HEK293 (cell line): Measurements from ENCODE around the gene HESX1.

Experiments
- CTCF ChIA-PET: fragments of 350-600 bp; formaldehyde crosslinking; extraction: SDS; loops from one replicate; lab custom pipeline; 2021; ENCODE audit warnings: antibody characterized with exemption; lab: Yijun Ruan, JAX
- POLR2A ChIA-PET: fragments of 300-600 bp; formaldehyde crosslinking; extraction: SDS; loops from one replicate; lab custom pipeline; 2020; ENCODE audit warnings: antibody characterized with exemption, inconsistent platforms; lab: Yijun Ruan, JAX
- H3K27ac ChIP-seq: fragments of 200-500 bp; sonication (Bioruptor generic); 2 replicates; pipeline ENCODE4 v1.5.1; 2014; ENCODE audit warnings: low read depth, low read length, control low read depth, inconsistent platforms; ENCODE audit errors: extremely low read depth
- H3K36me3 ChIP-seq, 2 experiments: fragments of 200-500 bp in 1 of 2; sonication (Bioruptor generic) in 1 of 2; 1 replicate in 1 of 2; 2 replicates in 1 of 2; pipeline ENCODE4 v1.5.1; 2014 to 2017; ENCODE audit warnings: inconsistent platforms in 2 of 2, low read length in 2 of 2; ENCODE audit not compliant: control insufficient read depth in 2 of 2, insufficient read depth in 1 of 2
- H3K4me1 ChIP-seq: fragments of 200-500 bp; sonication (Bioruptor generic); 2 replicates; pipeline ENCODE4 v1.5.1; 2014; ENCODE audit warnings: mild to moderate bottlenecking, low read length, inconsistent platforms; ENCODE audit not compliant: control insufficient read depth, insufficient read depth
- H3K4me3 ChIP-seq: 2 replicates; pipeline ENCODE4 v1.5.1; 2011; ENCODE audit warnings: low read depth, mild to moderate bottlenecking, control low read depth, low read length, moderate library complexity
- H3K9me3 ChIP-seq: fragments of 200-500 bp; sonication (Bioruptor generic); 2 replicates; pipeline ENCODE4 v1.5.1; 2014; ENCODE audit warnings: low read depth, low read length, inconsistent platforms; ENCODE audit not compliant: control insufficient read depth, insufficient read depth
- MEIS1 ChIP-seq: sonication (generic); formaldehyde crosslinking; IDR thresholded peaks from 2 replicates; pipeline ENCODE4 v1.8.1; 2022; ENCODE audit warnings: missing genetic modification reagents, mild to moderate bottlenecking, borderline replicate concordance
- MZF1 ChIP-seq: fragments of 450-650 bp; formaldehyde crosslinking; IDR thresholded peaks from 2 replicates; pipeline ENCODE4 v1.5.1; 2017; ENCODE audit warnings: missing biosample characterization, missing genetic modification characterization, borderline replicate concordance
- PATZ1 ChIP-seq: fragments of 450-650 bp; formaldehyde crosslinking; IDR thresholded peaks from 2 replicates; pipeline ENCODE4 v1.5.1; 2016; ENCODE audit warnings: missing biosample characterization, missing genetic modification characterization
- SCRT1 ChIP-seq: fragments of 450-650 bp; formaldehyde crosslinking; IDR thresholded peaks from 2 replicates; pipeline ENCODE4 v1.5.1; 2016; ENCODE audit warnings: missing biosample characterization, missing genetic modification characterization, borderline replicate concordance
- ZNF133 ChIP-seq: fragments of 450-650 bp; formaldehyde crosslinking; IDR thresholded peaks from 2 replicates; pipeline ENCODE4 v1.5.1; 2016; ENCODE audit warnings: missing biosample characterization, missing genetic modification characterization
- ZNF19 ChIP-seq: fragments of 450-650 bp; formaldehyde crosslinking; IDR thresholded peaks from 2 replicates; pipeline ENCODE4; 2016; ENCODE audit warnings: missing biosample characterization, missing genetic modification characterization, low read depth
- ZNF280D ChIP-seq: fragments of 450-650 bp; formaldehyde crosslinking; IDR thresholded peaks from 2 replicates; pipeline ENCODE4 v1.5.1; 2016; ENCODE audit warnings: missing biosample characterization, missing genetic modification characterization
- ZNF292 ChIP-seq: fragments of 450-650 bp; formaldehyde crosslinking; IDR thresholded peaks from 2 replicates; pipeline ENCODE4 v1.5.1; 2016; ENCODE audit warnings: low read depth, missing biosample characterization, missing genetic modification characterization, borderline replicate concordance
- ZNF341 ChIP-seq: fragments of 450-650 bp; formaldehyde crosslinking; IDR thresholded peaks from 2 replicates; pipeline ENCODE4; 2016; ENCODE audit warnings: low read depth, missing biosample characterization, missing genetic modification characterization
- ZNF354C ChIP-seq: fragments of 450-650 bp; formaldehyde crosslinking; IDR thresholded peaks from 2 replicates; pipeline ENCODE4 v1.5.1; 2016; ENCODE audit warnings: missing biosample characterization, missing genetic modification characterization, low read depth, borderline replicate concordance
- ZNF37A ChIP-seq: fragments of 450-650 bp; IDR thresholded peaks from 2 replicates; pipeline ENCODE4 v1.5.1; 2018; ENCODE audit warnings: missing biosample characterization, missing genetic modification characterization
- ZNF518A ChIP-seq: fragments of 450-650 bp; formaldehyde crosslinking; conservative IDR thresholded peaks from 2 replicates; pipeline ENCODE4 v1.5.1; 2016; ENCODE audit warnings: low read depth, missing biosample characterization, missing genetic modification characterization
- ZNF580 ChIP-seq: fragments of 450-650 bp; formaldehyde crosslinking; IDR thresholded peaks from 2 replicates; pipeline ENCODE4 v1.5.1; 2016; ENCODE audit warnings: missing biosample characterization, missing genetic modification characterization
- ZNF600 ChIP-seq: fragments of 450-650 bp; formaldehyde crosslinking; IDR thresholded peaks from 2 replicates; pipeline ENCODE4 v1.5.1; 2016; ENCODE audit warnings: missing biosample characterization, missing genetic modification characterization
- ZNF623 ChIP-seq: fragments of 450-650 bp; formaldehyde crosslinking; IDR thresholded peaks from 2 replicates; pipeline ENCODE4 v1.5.1; 2016; ENCODE audit warnings: missing biosample characterization, missing genetic modification characterization
- ZNF785 ChIP-seq: fragments of 450-650 bp; formaldehyde crosslinking; IDR thresholded peaks from 2 replicates; pipeline ENCODE4 v1.5.1; 2016; ENCODE audit warnings: missing biosample characterization, missing genetic modification characterization
- TF ChIP-seq, protein P1 (sequence below): fragments of 450-650 bp; formaldehyde crosslinking; IDR thresholded peaks from 2 replicates; pipeline ENCODE4 v1.5.1; 2016; ENCODE audit warnings: missing biosample characterization, missing genetic modification characterization
- TF ChIP-seq, protein P2 (sequence below): fragments of 450-650 bp; formaldehyde crosslinking; IDR thresholded peaks from 2 replicates; pipeline ENCODE4 v1.5.1; 2016; ENCODE audit warnings: missing biosample characterization, missing genetic modification characterization

HESX1 gene

DNA sequence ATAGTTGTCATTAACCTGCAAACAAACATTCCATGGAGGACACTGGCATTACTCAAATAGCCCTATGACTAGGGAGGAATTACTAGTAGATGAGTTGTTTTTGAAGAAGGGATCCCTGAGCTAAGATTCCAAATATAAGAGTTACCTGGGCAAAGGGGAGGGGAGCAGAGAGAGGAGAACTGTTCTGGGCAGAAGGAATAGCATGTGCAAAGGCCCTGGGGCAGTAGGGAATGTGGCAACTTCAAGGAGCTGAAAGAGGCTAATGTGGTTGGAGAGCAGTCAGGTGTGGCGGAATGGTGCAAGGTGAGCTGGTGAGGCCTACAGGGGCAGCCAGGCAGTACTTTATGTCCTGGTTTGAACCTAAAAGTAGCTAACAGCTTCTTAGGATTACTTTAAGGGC lies 28.8 kb downstream of the HESX1 start:
- POLR2A ChIA-PET = no interaction called here
- Histone ChIP-seq H3K27ac (no peak overlapping the region), H3K4me3 (no peak overlapping the region), H3K36me3 (no peaks in the 10 kb centered on the region), H3K9me3 (no peaks in the 10 kb centered on the region)
- no peak for TF ChIP-seq ZNF37A (tag by site-specific recombination)
- peak; percentile 99 for TF ChIP-seq ZNF623 (tag by site-specific recombination)
- peak; percentile 40; the same call in 1 of the 2 replicates for TF ChIP-seq ZNF280D (tag by site-specific recombination)
- TF ChIP-seq ZNF580 (tag by site-specific recombination) = 0 out of 2 replicates have a peak, but pooled peaks have one; percentile 52
- TF ChIP-seq, all 188 proteins: peak for 3
- CTCF ChIA-PET = interaction anchor here (0.6 to 2.2 kb wide), 12 partner anchors 8 to 687 kb away, joined by 3 to 10 read pairs (median 4); no protein-coding TSS in a partner anchor
- H3K4me1 ChIP-seq = no peaks in the 10 kb centered on the region

- CTCF ChIA-PET = interaction anchor here (0.6 to 2.2 kb wide), 20 partner anchors 9 to 688 kb away, joined by 3 to 10 read pairs (median 3); no protein-coding TSS in a partner anchor
- TF ChIP-seq ZNF785 (tag by site-specific recombination) (no peak), ZNF600 (tag by site-specific recombination) (0 out of 2 replicates have a peak, but pooled peaks have one; percentile 10), MZF1 (tag by site-specific recombination) (peak; percentile 73; the same call in 1 of the 2 replicates), SCRT1 (tag by site-specific recombination) (peak; percentile 93), PATZ1 (0 out of 2 replicates have a peak, but pooled peaks have one; percentile 17), MEIS1 (CRISPR knock-in tag) (no peak), ZNF19 (no peak), ZNF133 (tag by site-specific recombination) (no peak), ZNF292 (no peak), ZNF354C (no peak), ZNF341 (tag by site-specific recombination) (0 out of 2 replicates have a peak, but pooled peaks have one; percentile 32), ZNF518A (peak; percentile 51)
- TF ChIP-seq, protein P1, sequence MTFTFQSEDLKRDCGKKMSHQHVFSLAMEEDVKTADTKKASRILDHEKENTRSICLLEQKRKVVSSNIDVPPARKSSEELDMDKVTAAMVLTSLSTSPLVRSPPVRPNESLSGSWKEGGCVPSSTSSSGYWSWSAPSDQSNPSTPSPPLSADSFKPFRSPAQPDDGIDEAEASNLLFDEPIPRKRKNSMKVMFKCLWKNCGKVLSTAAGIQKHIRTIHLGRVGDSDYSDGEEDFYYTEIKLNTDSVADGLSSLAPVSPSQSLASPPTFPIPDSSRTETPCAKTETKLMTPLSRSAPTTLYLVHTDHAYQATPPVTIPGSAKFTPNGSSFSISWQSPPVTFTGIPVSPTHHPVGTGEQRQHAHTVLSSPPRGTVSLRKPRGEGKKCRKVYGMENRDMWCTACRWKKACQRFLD (tag by site-specific recombination) = no peak
- TF ChIP-seq, protein P2, sequence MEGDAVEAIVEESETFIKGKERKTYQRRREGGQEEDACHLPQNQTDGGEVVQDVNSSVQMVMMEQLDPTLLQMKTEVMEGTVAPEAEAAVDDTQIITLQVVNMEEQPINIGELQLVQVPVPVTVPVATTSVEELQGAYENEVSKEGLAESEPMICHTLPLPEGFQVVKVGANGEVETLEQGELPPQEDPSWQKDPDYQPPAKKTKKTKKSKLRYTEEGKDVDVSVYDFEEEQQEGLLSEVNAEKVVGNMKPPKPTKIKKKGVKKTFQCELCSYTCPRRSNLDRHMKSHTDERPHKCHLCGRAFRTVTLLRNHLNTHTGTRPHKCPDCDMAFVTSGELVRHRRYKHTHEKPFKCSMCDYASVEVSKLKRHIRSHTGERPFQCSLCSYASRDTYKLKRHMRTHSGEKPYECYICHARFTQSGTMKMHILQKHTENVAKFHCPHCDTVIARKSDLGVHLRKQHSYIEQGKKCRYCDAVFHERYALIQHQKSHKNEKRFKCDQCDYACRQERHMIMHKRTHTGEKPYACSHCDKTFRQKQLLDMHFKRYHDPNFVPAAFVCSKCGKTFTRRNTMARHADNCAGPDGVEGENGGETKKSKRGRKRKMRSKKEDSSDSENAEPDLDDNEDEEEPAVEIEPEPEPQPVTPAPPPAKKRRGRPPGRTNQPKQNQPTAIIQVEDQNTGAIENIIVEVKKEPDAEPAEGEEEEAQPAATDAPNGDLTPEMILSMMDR (tag by site-specific recombination) = peak; percentile 80
Observed at GRCh38 chr3:57169872-57170623, 29.7 kb downstream of the HESX1 start.

More at GRCh38 chr3:57169872-57170623, 29.7 kb downstream of the HESX1 start:
- POLR2A ChIA-PET = no interaction called here
- no peak overlapping the region; the same call in 1 of the 2 replicates for H3K27ac ChIP-seq
- H3K36me3 ChIP-seq = no peaks in the 10 kb centered on the region
- peak overlapping the region; percentile 44 for H3K4me3 ChIP-seq
- no peaks in the 10 kb centered on the region for H3K9me3 ChIP-seq
- no peaks in the 10 kb centered on the region for H3K4me1 ChIP-seq
